ENCODE results near the gene EGLN2.
"Not testable (repeated sequence)": the region's sequence is repeated elsewhere in the genome, so short reads cannot be mapped to it uniquely, and the experiment has no call there.

The EGLN2 gene

GRCh38 chr19:40850277-40850676 is 51.3 kb downstream of the EGLN2 start, which contains the start of gene CYP2A6:
CYP2A6 (minus strand) TSS chr19:40850447; CDS start chr19:40850426, 21 bp downstream.
- DNase-seq: not testable (repeated sequence)

- DNase-seq: not testable (repeated sequence)
These were observed 53.6 kb downstream of the EGLN2 start for GRCh38 chr19:40852467-40853152.

Data from islet precursor cell (in vitro differentiated cells).